Measurements from ENCODE around the gene TAF12. TPM values are rescaled to one million over a fixed set of nuclear protein-coding genes. Genes with fewer than 3 reads are reported as not detected.
"Not testable (repeated sequence)": the region's sequence is repeated elsewhere in the genome, so short reads cannot be mapped to it uniquely, and the experiment has no call there.

TAF12 gene
- total and polyA plus RNA-seq, 3 donors from 2014 or later = 25.7 to 41.1 (median 37.3) TPM

DNA sequence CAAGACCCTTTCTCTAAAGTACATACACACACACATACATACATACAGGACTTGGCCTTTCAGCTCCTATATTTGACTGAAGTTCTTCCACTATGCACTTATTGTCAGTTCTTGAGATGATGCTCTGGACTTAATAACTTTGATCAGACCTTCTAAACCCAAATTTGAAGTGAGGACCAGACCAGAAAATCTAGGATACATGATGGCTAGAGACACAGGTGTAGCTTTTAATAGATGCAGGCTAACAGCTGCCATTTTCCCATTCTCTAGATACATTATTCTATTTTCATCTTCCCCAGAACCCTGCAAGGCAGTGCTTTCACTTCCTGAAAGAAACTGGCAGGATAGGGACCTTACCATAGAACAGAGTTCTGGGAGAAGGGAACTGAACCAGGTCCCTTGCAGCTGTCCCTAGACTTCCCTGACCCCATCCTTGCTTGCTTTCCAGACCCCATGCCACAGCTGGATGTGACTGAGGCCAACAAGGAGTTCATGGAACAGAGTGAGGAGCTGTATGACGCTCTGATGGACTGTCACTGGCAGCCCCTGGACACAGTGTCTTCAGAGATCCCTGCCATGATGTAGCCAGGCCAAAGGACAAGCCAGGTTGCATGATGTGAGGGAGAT, 65.7 kb downstream of the TAF12 start:
- Histone ChIP-seq H3K9me3 (no peaks in the 10 kb centered on the region), H3K4me1 (peaks cover 14% of the 10 kb centered on the region), H3K27me3 (no peaks in the 10 kb centered on the region), H3K27ac (no peak overlapping the region), H3K4me3 (no peak overlapping the region), H3K36me3 (ENCODE audit: low read depth, missing control alignments) (no peaks in the 10 kb centered on the region)
- TF ChIP-seq, protein P1, sequence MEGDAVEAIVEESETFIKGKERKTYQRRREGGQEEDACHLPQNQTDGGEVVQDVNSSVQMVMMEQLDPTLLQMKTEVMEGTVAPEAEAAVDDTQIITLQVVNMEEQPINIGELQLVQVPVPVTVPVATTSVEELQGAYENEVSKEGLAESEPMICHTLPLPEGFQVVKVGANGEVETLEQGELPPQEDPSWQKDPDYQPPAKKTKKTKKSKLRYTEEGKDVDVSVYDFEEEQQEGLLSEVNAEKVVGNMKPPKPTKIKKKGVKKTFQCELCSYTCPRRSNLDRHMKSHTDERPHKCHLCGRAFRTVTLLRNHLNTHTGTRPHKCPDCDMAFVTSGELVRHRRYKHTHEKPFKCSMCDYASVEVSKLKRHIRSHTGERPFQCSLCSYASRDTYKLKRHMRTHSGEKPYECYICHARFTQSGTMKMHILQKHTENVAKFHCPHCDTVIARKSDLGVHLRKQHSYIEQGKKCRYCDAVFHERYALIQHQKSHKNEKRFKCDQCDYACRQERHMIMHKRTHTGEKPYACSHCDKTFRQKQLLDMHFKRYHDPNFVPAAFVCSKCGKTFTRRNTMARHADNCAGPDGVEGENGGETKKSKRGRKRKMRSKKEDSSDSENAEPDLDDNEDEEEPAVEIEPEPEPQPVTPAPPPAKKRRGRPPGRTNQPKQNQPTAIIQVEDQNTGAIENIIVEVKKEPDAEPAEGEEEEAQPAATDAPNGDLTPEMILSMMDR (IDR thresholded peaks at IDR 0.05) = no peak
- TF ChIP-seq POLR2A (IDR thresholded peaks at IDR 0.05) = no peak
- intact Hi-C loops (cut with DNase I; ENCODE audit: low total_unique reads) = no loop called here
- no peak for DNase-seq
- 88 to 89% methylated on average over 1 of the region's 1 CpG for WGBS, 2 donors

DNA sequence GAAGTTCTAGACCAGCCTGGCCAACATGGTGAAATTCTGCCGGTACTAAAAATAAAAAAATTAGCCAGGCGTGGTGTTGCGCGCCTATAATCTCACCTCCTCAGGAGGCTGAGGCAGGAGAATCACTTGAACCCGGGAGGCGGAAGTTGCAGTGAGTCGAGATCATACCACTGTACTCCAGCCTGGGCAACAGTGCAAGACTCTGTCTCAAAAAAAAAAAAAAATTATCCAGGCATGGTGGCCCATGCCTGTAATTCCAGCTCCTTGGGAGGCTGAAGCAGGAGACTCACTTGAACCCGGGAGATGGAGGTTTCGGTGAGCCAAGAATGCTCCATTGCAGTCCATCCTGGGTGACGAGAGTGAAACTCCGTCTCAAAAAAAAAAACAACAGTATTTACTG, 69.3 kb downstream of the TAF12 start:
- no peaks in the 10 kb centered on the region for H3K36me3 ChIP-seq (ENCODE audit: low read depth, missing control alignments)
- WGBS, 2 donors = 94 to 99% methylated on average over 11 of the region's 11 CpGs
- no peak for DNase-seq
- intact Hi-C loops (cut with DNase I; ENCODE audit: low total_unique reads) = no loop called here
- H3K27ac ChIP-seq = no peak overlapping the region
- H3K9me3 ChIP-seq = no peaks in the 10 kb centered on the region
- H3K27me3 ChIP-seq = no peaks in the 10 kb centered on the region
- TF ChIP-seq, protein P1 (IDR thresholded peaks at IDR 0.05) = no peak
- no peaks in the 10 kb centered on the region for H3K4me1 ChIP-seq
- no peak overlapping the region for H3K4me3 ChIP-seq

DNA sequence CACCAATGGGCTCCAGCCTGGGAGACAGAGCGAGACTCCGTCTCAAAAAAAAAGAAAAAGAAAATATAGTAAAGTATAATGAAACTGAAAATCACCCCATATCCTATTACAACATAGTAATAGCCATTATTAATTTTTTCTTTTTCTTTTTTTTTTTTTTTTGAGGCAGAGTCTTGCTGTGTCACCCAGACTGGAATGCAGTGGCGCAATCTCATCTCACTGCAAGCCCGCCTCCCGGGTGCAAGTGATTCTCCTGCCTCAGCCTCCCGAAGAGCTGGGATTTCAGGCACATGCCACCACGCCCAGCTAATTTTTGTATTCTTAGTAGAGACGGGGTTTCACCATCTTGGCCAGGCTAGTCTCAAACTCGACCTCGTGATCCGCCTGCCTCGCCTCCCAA, 70.0 kb downstream of the TAF12 start:
- intact Hi-C loops (cut with DNase I; ENCODE audit: low total_unique reads); H3K9me3 ChIP-seq; H3K4me3 ChIP-seq; DNase-seq; H3K36me3 ChIP-seq (ENCODE audit: low read depth, missing control alignments); H3K27me3 ChIP-seq; H3K4me1 ChIP-seq; H3K27ac ChIP-seq: not testable (repeated sequence)
- 89 to 92% methylated on average over 12 of the region's 12 CpGs for WGBS, 2 donors

DNA sequence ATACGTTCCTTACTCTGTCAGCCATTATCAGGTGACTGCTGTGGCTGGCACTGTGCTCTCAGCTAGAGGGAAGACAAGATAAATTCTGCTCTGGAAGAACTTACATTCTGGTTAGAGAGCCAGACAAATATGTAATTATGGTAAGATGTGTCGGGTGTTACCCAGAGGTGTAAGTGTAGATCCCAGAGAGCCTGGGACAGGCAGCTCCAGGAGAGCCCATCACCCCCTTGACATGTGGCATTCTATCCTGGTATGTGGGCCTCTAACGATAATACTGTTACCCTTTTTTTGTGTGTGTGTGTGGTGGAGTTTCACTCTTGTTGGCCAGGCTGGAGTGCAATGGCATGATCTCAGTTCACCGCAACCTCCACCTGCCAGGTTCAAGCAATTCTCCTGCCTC, 71.0 kb downstream of the TAF12 start:
- no peaks in the 10 kb centered on the region for H3K36me3 ChIP-seq (ENCODE audit: low read depth, missing control alignments)
- no peak for DNase-seq
- H3K4me1 ChIP-seq = no peaks in the 10 kb centered on the region
- H3K9me3 ChIP-seq = no peaks in the 10 kb centered on the region
- H3K4me3 ChIP-seq = no peak overlapping the region
- 85 to 94% methylated on average over 4 of the region's 4 CpGs for WGBS, 2 donors
- no peak for TF ChIP-seq POLR2A (IDR thresholded peaks at IDR 0.05)
- TF ChIP-seq, protein P1 (IDR thresholded peaks at IDR 0.05) = no peak
- H3K27ac ChIP-seq = no peak overlapping the region
- intact Hi-C loops (cut with DNase I; ENCODE audit: low total_unique reads) = no loop called here
- H3K27me3 ChIP-seq = no peaks in the 10 kb centered on the region

DNA sequence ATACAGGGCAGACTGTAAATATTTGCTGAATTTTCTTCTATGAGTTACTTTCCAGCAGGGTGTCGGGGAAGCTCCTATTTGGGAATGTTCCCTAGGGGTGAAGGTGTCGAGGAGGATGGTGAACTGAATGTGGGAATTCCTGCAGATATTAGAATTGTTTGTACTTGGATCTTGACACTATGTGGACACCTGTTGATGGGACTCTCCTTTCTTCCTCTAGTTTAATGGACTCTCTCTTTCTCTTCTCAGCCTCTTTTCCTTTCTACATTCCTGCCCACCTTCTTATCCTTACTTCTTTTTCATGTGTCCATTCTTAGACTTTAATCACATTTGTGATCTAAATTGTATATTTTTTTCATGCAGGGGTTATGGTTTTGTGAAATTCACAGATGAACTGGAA, 75.9 kb downstream of the TAF12 start:
- no peaks in the 10 kb centered on the region for H3K27me3 ChIP-seq
- H3K36me3 ChIP-seq (ENCODE audit: low read depth, missing control alignments) = no peaks in the 10 kb centered on the region
- DNase-seq = no peak
- H3K4me1 ChIP-seq = no peaks in the 10 kb centered on the region
- H3K4me3 ChIP-seq = no peak overlapping the region
- TF ChIP-seq POLR2A (IDR thresholded peaks at IDR 0.05) = no peak
- TF ChIP-seq, protein P1 (IDR thresholded peaks at IDR 0.05) = no peak
- intact Hi-C loops (cut with DNase I; ENCODE audit: low total_unique reads) = no loop called here
- no peak overlapping the region for H3K27ac ChIP-seq
- 81 to 87% methylated on average over 2 of the region's 2 CpGs for WGBS, 2 donors
- H3K9me3 ChIP-seq = no peaks in the 10 kb centered on the region
